Panc1 (cell line): ENCODE results near the gene B4GALT2. TPM values are rescaled to one million over a fixed set of nuclear protein-coding genes. Genes with fewer than 3 reads are reported as not detected.

Experiments used
- ATAC-seq: fragments of 200-7000 bp; cut with Tn5 transposase; 2 replicates; pipeline ENCODE4 v1.9.1; 2020; ENCODE audit warnings: mild to moderate bottlenecking, moderate library complexity
- BruUV-seq: library from RNA; stranded (reverse); fragments of 400-500 nt; replicated peaks from 2 replicates; lab custom pipeline; 2021; lab: Mats Ljungman, UMichigan
- CTCF ChIA-PET: fragments of 300-600 bp; sonication (Branson Sonifier 250); formaldehyde crosslinking; loops from one replicate; lab custom pipeline; 2022; ENCODE audit warnings: antibody characterized with exemption; lab: Charles Lee
- POLR2A ChIA-PET: fragments of 300-600 bp; sonication (Branson Sonifier 250); formaldehyde crosslinking; loops from one replicate; lab custom pipeline; 2022; ENCODE audit warnings: antibody characterized with exemption; lab: Charles Lee
- DNase-seq: peaks from one replicate; pipeline ENCODE4 v3.0.0-alpha.2; 2010; ENCODE audit warnings: low read depth, low spot score
- H3K27ac ChIP-seq: 2 replicates; pipeline ENCODE4 v1.5.1; 2011; ENCODE audit warnings: mild to moderate bottlenecking, low read length, inconsistent platforms
- H3K27me3 ChIP-seq: fragments of 200-500 bp; sonication (Bioruptor generic); 2 replicates; pipeline ENCODE4 v1.6.0; 2014; ENCODE audit warnings: low read length, inconsistent platforms; ENCODE audit not compliant: control insufficient read depth, insufficient read depth
- H3K36me3 ChIP-seq: fragments of 200-500 bp; sonication (Bioruptor generic); 2 replicates; pipeline ENCODE4 v1.5.1; 2014; ENCODE audit warnings: inconsistent platforms, mild to moderate bottlenecking, low read length, moderate library complexity; ENCODE audit not compliant: control insufficient read depth, insufficient read depth
- H3K4me1 ChIP-seq: 2 replicates; pipeline ENCODE4 v1.5.1; 2011; ENCODE audit warnings: inconsistent platforms, mild to moderate bottlenecking, low read length, moderate library complexity; ENCODE audit not compliant: control insufficient read depth, insufficient read depth
- H3K4me3 ChIP-seq, 2 experiments: 2 replicates each; pipeline ENCODE4 v1.5.1; 2011 to 2012; ENCODE audit warnings: low read depth in 2 of 2, low read length in 2 of 2, mild to moderate bottlenecking in 2 of 2, inconsistent platforms in 1 of 2, moderate library complexity in 1 of 2
- H3K9me3 ChIP-seq: fragments of 200-500 bp; sonication (Bioruptor generic); 2 replicates; pipeline ENCODE4 v1.5.1; 2014; ENCODE audit warnings: low read depth, mild to moderate bottlenecking, inconsistent platforms, low read length, moderate library complexity; ENCODE audit not compliant: control insufficient read depth, insufficient read depth
- CTCF ChIP-seq: fragments of 450-650 bp; IDR thresholded peaks from 2 replicates; pipeline ENCODE4 v1.5.1; 2017; ENCODE audit warnings: mild to moderate bottlenecking
- POLR2AphosphoS5 ChIP-seq: IDR thresholded peaks from 2 replicates; pipeline ENCODE4 v1.6.1; 2012; ENCODE audit warnings: mild to moderate bottlenecking, low read depth, low read length, moderate library complexity
- SIN3A ChIP-seq: IDR thresholded peaks from 2 replicates; pipeline ENCODE4 v1.6.1; 2012; ENCODE audit warnings: low read depth, mild to moderate bottlenecking, low read length, moderate library complexity, borderline replicate concordance; ENCODE audit not compliant: insufficient read depth
- TCF7L2 ChIP-seq: IDR thresholded peaks from 2 replicates; pipeline ENCODE4 v1.6.1; 2011; ENCODE audit warnings: mild to moderate bottlenecking, low read depth, low read length, inconsistent platforms
- in situ Hi-C: cut with HindIII; loops from 2 replicates; pipeline ENCODE4 v1.10.0; 2016; ENCODE audit warnings: low sequenced_read_pairs, low pct_unique_long_range_greater_than_20kb
- intact Hi-C: fragments of 100-400 bp; cut with micrococcal nuclease; formaldehyde crosslinking; loops from one replicate; pipeline ENCODE4 v1.10.0; 2022; ENCODE audit not compliant: unreplicated experiment
- total RNA-seq: library from RNA; stranded (reverse); gene quantifications from one replicate; pipeline ENCODE4 v1.2.1, GENCODE V29; 2021; ENCODE audit not compliant: unreplicated experiment
- TF ChIP-seq, protein P1 (sequence below), 2 experiments: IDR thresholded peaks; 2 replicates each; pipeline ENCODE4 v1.6.1; 2011 to 2012; ENCODE audit warnings: low read depth in 2 of 2, control low read depth in 1 of 2, low read length in 1 of 2, mild to moderate bottlenecking in 1 of 2, moderate library complexity in 1 of 2; ENCODE audit not compliant: insufficient read depth in 1 of 2

Gene B4GALT2
- total RNA-seq, 1 experiment from 2014 or later = 90.1 TPM

DNA sequence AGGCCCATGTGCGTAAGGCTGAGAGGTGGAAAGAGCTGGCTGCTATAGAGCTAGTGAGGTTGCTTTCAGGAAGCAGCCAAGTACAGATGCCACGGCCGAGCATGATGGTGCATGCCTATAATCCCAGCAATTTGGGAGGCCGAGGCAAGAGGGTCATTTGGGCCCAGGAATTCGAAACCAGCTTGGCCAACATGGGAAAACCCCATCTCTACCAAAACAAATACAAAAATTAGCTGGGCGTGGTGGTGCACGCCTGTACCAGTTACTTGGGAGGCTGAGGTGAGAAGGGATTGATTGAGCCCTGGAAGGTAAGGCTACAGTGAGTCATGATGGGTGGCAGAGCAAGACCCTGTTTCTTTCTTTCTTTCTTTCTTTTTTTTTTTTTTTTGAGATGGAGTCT lies 15.1 kb downstream of the B4GALT2 start:
- ATAC-seq (no peak), DNase-seq (no peak)
- Histone ChIP-seq H3K4me3 (no peak overlapping the region), H3K9me3 (no peaks in the 10 kb centered on the region), H3K36me3 (no peaks in the 10 kb centered on the region), H3K4me1 (peaks cover 16% of the 10 kb centered on the region), H3K27ac (no peak overlapping the region), H3K27me3 (no peaks in the 10 kb centered on the region)
- TF ChIP-seq, protein P1, sequence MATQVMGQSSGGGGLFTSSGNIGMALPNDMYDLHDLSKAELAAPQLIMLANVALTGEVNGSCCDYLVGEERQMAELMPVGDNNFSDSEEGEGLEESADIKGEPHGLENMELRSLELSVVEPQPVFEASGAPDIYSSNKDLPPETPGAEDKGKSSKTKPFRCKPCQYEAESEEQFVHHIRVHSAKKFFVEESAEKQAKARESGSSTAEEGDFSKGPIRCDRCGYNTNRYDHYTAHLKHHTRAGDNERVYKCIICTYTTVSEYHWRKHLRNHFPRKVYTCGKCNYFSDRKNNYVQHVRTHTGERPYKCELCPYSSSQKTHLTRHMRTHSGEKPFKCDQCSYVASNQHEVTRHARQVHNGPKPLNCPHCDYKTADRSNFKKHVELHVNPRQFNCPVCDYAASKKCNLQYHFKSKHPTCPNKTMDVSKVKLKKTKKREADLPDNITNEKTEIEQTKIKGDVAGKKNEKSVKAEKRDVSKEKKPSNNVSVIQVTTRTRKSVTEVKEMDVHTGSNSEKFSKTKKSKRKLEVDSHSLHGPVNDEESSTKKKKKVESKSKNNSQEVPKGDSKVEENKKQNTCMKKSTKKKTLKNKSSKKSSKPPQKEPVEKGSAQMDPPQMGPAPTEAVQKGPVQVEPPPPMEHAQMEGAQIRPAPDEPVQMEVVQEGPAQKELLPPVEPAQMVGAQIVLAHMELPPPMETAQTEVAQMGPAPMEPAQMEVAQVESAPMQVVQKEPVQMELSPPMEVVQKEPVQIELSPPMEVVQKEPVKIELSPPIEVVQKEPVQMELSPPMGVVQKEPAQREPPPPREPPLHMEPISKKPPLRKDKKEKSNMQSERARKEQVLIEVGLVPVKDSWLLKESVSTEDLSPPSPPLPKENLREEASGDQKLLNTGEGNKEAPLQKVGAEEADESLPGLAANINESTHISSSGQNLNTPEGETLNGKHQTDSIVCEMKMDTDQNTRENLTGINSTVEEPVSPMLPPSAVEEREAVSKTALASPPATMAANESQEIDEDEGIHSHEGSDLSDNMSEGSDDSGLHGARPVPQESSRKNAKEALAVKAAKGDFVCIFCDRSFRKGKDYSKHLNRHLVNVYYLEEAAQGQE (IDR thresholded peaks at IDR 0.05; ENCODE audit: insufficient read depth in 1 of 2, low read depth in 2 of 2, low read length in 1 of 2) = no peak
- TF ChIP-seq SIN3A (no peak), POLR2AphosphoS5 (no peak), CTCF (no peak), TCF7L2 (no peak)
- no TSS peak for BruUV-seq
- ChIA-PET CTCF (interaction anchor here (0.7 kb wide), 1 partner anchor 617 kb away, joined by 5 read pairs; no protein-coding TSS in a partner anchor), POLR2A (interaction anchor here (0.6 kb wide), 1 partner anchor 37 kb away, joined by 7 read pairs; no protein-coding TSS in a partner anchor)
- in situ Hi-C loops = no loop called here
- intact Hi-C loops = loop anchor here (5.0 kb wide), 1 partner anchor 43 kb away; no protein-coding TSS in a partner anchor

DNA sequence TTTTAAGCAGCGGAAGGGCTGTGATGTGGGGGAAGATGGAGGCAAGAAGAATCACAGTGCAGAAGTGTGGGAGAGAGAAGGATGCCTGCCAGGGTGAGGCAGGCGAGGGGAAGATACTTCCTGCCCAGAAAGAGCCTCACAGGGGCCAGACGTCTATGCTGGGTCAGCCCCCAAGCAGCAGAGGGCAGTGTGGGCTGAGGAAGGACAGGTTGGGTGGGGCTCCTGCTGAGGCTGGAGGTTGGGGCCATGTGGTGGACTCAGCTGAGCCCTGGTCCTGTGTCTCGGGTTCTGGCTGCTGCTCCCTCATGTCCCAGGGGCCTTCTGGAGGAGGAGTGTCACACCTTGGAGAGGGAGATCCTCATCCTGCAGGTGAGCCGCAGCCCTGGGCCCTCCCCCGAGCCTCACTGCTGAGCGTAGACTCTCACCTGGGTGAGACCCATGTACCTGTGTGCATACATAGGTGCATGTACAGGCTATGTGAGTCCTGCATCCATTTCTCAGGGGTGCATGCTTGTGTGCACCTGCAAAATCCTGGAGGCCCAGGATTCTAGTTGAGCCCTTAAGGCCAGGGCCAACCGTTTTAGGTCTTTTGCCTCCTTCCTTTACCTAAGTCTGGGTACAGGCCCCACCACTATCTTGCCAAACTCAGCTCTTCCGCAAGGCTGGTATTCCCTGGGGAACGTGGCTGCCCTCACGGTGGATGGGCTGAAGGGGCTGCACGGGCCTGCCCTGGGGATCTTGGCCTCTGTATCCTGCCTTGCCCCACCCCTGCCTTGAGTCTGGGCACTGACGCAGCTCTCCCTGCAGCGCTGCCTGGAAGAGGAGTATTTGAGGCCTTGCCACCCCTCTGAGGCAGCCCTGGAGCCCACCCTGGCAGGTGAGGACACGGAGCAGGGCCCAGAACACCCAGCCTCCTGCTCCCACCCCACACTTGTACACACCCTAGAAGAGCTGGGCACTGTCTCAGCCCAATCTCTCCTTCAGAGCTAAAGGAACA lies 16.1 kb downstream of the B4GALT2 start:
- in situ Hi-C loops = no loop called here
- Histone ChIP-seq H3K4me1 (peaks cover 13% of the 10 kb centered on the region), H3K27ac (no peak overlapping the region), H3K27me3 (no peaks in the 10 kb centered on the region), H3K36me3 (no peaks in the 10 kb centered on the region), H3K9me3 (no peaks in the 10 kb centered on the region), H3K4me3 (no peak overlapping the region)
- ATAC-seq = peak; percentile 49
- POLR2A ChIA-PET = no interaction called here
- intact Hi-C loops = loop anchor here (5.0 kb wide), 1 partner anchor 42 kb away; no protein-coding TSS in a partner anchor
- BruUV-seq = no TSS peak
- no peak for DNase-seq
- CTCF ChIA-PET = no interaction called here
- TF ChIP-seq CTCF = peak; percentile 76
- TF ChIP-seq SIN3A = no peak
